Transverse colon (tissue), 3 donors: ENCODE data around the gene SHISA9.

ENCODE experiments used
- EP300 ChIP-seq: sonication (generic); formaldehyde crosslinking; IDR thresholded peaks from one replicate; pipeline ENCODE4 v1.6.1; 2017; ENCODE audit warnings: antibody characterized with exemption, low read depth
- POLR2A ChIP-seq: fragments of 450-650 bp; IDR thresholded peaks from one replicate; pipeline ENCODE4 v1.6.1; 2016; ENCODE audit warnings: antibody characterized with exemption, mild to moderate bottlenecking, moderate library complexity
- TF ChIP-seq, protein P1 (sequence below), 5 experiments: fragments of 200-600 bp in 3 of 5; fragments of 450-650 bp in 2 of 5; sonication (generic) in 3 of 5; IDR thresholded peaks; 1 replicate in 2 of 5; 2 replicates in 3 of 5; pipeline ENCODE4 v1.5.1; 2016 to 2017; ENCODE audit warnings: antibody characterized with exemption in 5 of 5, inconsistent platforms in 3 of 5, mild to moderate bottlenecking in 2 of 5, moderate library complexity in 1 of 5

DNA sequence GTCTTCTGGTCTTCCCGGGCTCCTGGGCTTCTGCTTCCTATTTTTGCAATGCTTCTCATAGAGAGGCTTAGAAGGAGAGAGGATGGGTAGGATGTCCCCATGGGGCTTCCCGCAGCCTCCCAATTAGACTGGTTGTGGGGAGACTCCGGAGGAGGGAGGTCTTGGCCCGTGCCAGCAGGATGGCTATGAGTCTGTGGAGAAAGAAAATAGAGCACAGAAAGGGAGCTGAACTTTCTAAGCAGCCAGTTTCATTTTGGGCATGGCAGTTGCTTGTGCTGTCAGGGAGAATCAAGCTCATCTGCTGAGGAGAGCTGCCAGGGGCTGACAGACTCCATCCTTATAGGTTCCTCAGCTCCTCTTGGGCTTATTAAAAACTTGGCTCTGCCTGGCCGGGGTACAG, 204.0 kb downstream of the SHISA9 start:
- TF ChIP-seq, protein P1, sequence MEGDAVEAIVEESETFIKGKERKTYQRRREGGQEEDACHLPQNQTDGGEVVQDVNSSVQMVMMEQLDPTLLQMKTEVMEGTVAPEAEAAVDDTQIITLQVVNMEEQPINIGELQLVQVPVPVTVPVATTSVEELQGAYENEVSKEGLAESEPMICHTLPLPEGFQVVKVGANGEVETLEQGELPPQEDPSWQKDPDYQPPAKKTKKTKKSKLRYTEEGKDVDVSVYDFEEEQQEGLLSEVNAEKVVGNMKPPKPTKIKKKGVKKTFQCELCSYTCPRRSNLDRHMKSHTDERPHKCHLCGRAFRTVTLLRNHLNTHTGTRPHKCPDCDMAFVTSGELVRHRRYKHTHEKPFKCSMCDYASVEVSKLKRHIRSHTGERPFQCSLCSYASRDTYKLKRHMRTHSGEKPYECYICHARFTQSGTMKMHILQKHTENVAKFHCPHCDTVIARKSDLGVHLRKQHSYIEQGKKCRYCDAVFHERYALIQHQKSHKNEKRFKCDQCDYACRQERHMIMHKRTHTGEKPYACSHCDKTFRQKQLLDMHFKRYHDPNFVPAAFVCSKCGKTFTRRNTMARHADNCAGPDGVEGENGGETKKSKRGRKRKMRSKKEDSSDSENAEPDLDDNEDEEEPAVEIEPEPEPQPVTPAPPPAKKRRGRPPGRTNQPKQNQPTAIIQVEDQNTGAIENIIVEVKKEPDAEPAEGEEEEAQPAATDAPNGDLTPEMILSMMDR (IDR thresholded peaks at IDR 0.05): no peak
- TF ChIP-seq EP300 (no peak), POLR2A (no peak)
